Sigmoid colon (tissue), 4 donors: ENCODE data around the gene PHKA1.

ENCODE experiments used
- POLR2A ChIP-seq, 2 donors: fragments of 450-650 bp; IDR thresholded peaks; one replicate each; pipeline ENCODE4 v1.6.1; 2016; ENCODE audit warnings: antibody characterized with exemption in 2 of 2, mild to moderate bottlenecking in 2 of 2, moderate library complexity in 2 of 2
- POLR2AphosphoS5 ChIP-seq, 4 donors: sonication (generic); formaldehyde crosslinking; IDR thresholded peaks; one replicate each; pipeline ENCODE4 v1.6.1; 2017; ENCODE audit warnings: antibody characterized with exemption in 4 of 4

DNA sequence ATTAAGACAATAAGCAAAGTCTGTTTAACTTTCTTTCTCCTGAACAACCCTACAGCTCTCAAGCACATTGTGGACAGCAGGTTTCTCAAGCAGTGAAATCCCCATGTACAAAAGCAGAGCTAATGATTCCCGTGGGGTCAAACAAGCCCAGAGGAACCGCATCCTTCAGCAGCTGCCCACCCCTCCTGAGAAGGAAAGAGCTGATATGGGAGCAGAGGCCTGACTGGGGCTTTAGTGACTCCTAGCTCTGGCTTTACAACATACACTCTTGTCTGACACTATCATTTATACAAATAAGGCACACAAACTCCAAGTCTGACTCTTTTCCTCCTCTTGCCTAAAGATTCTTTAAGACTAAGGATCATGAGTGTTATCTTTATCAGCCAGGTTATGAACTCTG, 174.3 kb downstream of the PHKA1 start:
- no peak for TF ChIP-seq POLR2AphosphoS5 (IDR thresholded peaks at IDR 0.05)
- TF ChIP-seq POLR2A (IDR thresholded peaks at IDR 0.05) = no peak
